Keratinocyte (primary cell): ENCODE data around the gene NIPBL. TPM values are rescaled to one million over a fixed set of nuclear protein-coding genes. Genes with fewer than 3 reads are reported as not detected.

ENCODE experiments used
- DNase-seq: peaks from one replicate; pipeline ENCODE4 v3.0.0-alpha.2; 2011; ENCODE audit warnings: low read depth, missing footprints, low spot score
- FAIRE-seq: peaks from 2 replicates; lab custom pipeline; 2011; peaks lifted over from hg19 to GRCh38; lab: Jason Lieb, UNC
- H2AFZ ChIP-seq: 2 replicates; pipeline ENCODE4 v1.6.0; 2012; ENCODE audit warnings: low read length, control low read depth, inconsistent platforms; ENCODE audit not compliant: control insufficient read depth
- H3K27ac ChIP-seq: 2 replicates; pipeline ENCODE4 v1.5.1; 2011; ENCODE audit warnings: low read length; ENCODE audit not compliant: control insufficient read depth, insufficient read depth
- H3K27me3 ChIP-seq: 3 replicates; pipeline ENCODE4 v1.6.0; 2011; ENCODE audit warnings: low read length; ENCODE audit not compliant: control insufficient read depth, insufficient read depth; ENCODE audit errors: extremely low read depth
- H3K36me3 ChIP-seq, 2 experiments: 2 replicates in 1 of 2; 3 replicates in 1 of 2; pipeline ENCODE4 v1.5.1; 2011; ENCODE audit warnings: low read length in 2 of 2, mild to moderate bottlenecking in 1 of 2; ENCODE audit not compliant: control insufficient read depth in 2 of 2, insufficient read depth in 2 of 2; ENCODE audit errors: extremely low read depth in 1 of 2
- H3K4me1 ChIP-seq: 3 replicates; pipeline ENCODE4 v1.5.1; 2011; ENCODE audit warnings: low read length; ENCODE audit not compliant: control insufficient read depth, insufficient read depth; ENCODE audit errors: extremely low read depth
- H3K4me2 ChIP-seq: 3 replicates; pipeline ENCODE4 v1.6.0; 2011; ENCODE audit warnings: low read depth, low read length; ENCODE audit not compliant: control insufficient read depth, insufficient read depth; ENCODE audit errors: extremely low read depth
- H3K4me3 ChIP-seq, 3 experiments: fragments of 200-600 bp in 1 of 3; sonication (generic) in 1 of 3; 2 replicates in 2 of 3; 3 replicates in 1 of 3; pipeline ENCODE4 v1.5.1; 2011 to 2016; ENCODE audit warnings: low read length in 3 of 3, mild to moderate bottlenecking in 3 of 3, control low read depth in 2 of 3, inconsistent platforms in 1 of 3, low read depth in 1 of 3, mixed read lengths in 1 of 3, mixed run types in 1 of 3, moderate library complexity in 1 of 3; ENCODE audit not compliant: control insufficient read depth in 2 of 3, insufficient read depth in 2 of 3; ENCODE audit errors: extremely low read depth in 1 of 3
- H3K79me2 ChIP-seq: 2 replicates; pipeline ENCODE4 v1.6.0; 2012; ENCODE audit warnings: low read length; ENCODE audit not compliant: control insufficient read depth, insufficient read depth
- H3K9ac ChIP-seq: 3 replicates; pipeline ENCODE4 v1.6.0; 2011; ENCODE audit warnings: low read length; ENCODE audit not compliant: control insufficient read depth, insufficient read depth; ENCODE audit errors: extremely low read depth
- H3K9me1 ChIP-seq: 3 replicates; pipeline ENCODE4 v1.6.0; 2011; ENCODE audit warnings: low read length; ENCODE audit not compliant: control insufficient read depth, insufficient read depth; ENCODE audit errors: extremely low read depth
- H3K9me3 ChIP-seq: 2 replicates; pipeline ENCODE4 v1.5.1; 2012; ENCODE audit warnings: low read depth, low read length; ENCODE audit not compliant: control insufficient read depth
- H4K20me1 ChIP-seq: 3 replicates; pipeline ENCODE4 v1.6.0; 2011; ENCODE audit warnings: low read length; ENCODE audit not compliant: control insufficient read depth, insufficient read depth; ENCODE audit errors: extremely low read depth
- EZH2 ChIP-seq: IDR thresholded peaks from one replicate; pipeline ENCODE4 v1.6.1; 2012; ENCODE audit warnings: inconsistent platforms, mild to moderate bottlenecking, low read length, moderate library complexity
- dilution Hi-C: fragments of 300-500 bp; cut with MboI; formaldehyde crosslinking; loops from one replicate; pipeline ENCODE4 v1.7.0; 2020; ENCODE audit warnings: low sequenced_read_pairs; ENCODE audit not compliant: extremely low pct_ligation_motif_present
- polyA plus RNA-seq, 5 experiments: library from polyadenylated mRNA; depleted of rRNA in 3 of 5; stranded (reverse) in 3 of 5; stranded (forward) in 1 of 5; unstranded in 1 of 5; fragments of >200 nt; gene quantifications; 1 replicate in 1 of 5; 2 replicates in 3 of 5; 3 replicates in 1 of 5; pipeline versions ENCODE4 v1.2.1 to v1.2.3, GENCODE V29; 2011 to 2012; ENCODE audit warnings: missing spikeins in 2 of 5, low read depth in 1 of 5, low replicate concordance in 1 of 5
- TF ChIP-seq, protein P1 (sequence below), 3 experiments: IDR thresholded peaks in 1 of 3; conservative IDR thresholded peaks in 1 of 3; optimal IDR thresholded peaks in 1 of 3; 2 replicates in 2 of 3; 3 replicates in 1 of 3; pipeline versions ENCODE3 to v1.5.1; 2011; ENCODE audit warnings: low read length in 3 of 3, mild to moderate bottlenecking in 3 of 3, moderate library complexity in 2 of 3, control low read depth in 1 of 3, inconsistent platforms in 1 of 3; ENCODE audit not compliant: insufficient read depth in 2 of 3; ENCODE audit errors: extremely low read depth in 1 of 3

NIPBL gene
- polyA plus RNA-seq, 1 donor (not counting 4 experiments of a cell fraction or from before 2014, with no cell fraction given) = 23.4 TPM

DNA sequence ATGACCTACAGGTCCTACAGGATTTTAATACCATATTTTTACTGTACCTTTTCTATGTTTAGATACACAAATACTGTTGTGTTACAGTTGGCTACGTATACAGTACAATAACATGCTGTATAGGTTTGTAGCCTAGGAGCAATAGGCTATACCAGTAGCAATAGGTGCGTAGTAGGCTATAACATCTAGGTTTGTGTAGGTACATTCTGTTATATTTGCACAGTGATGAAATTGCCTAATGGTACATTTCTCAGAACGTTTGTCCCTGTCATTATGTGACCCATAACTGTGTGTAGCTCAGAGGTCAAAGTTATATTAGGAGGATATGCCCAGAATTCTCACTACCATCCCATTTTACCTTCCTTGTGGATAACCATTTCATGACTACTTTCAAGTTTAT is 59.7 kb downstream of the NIPBL start:
- H3K79me2 ChIP-seq = peaks cover 91% of the 10 kb centered on the region
- H3K9ac ChIP-seq = no peak overlapping the region
- H4K20me1 ChIP-seq = peaks cover 5% of the 10 kb centered on the region
- FAIRE-seq (no peak), DNase-seq (no peak)
- H2AFZ ChIP-seq = no peak overlapping the region
- no peak for TF ChIP-seq EZH2
- TF ChIP-seq, protein P1, sequence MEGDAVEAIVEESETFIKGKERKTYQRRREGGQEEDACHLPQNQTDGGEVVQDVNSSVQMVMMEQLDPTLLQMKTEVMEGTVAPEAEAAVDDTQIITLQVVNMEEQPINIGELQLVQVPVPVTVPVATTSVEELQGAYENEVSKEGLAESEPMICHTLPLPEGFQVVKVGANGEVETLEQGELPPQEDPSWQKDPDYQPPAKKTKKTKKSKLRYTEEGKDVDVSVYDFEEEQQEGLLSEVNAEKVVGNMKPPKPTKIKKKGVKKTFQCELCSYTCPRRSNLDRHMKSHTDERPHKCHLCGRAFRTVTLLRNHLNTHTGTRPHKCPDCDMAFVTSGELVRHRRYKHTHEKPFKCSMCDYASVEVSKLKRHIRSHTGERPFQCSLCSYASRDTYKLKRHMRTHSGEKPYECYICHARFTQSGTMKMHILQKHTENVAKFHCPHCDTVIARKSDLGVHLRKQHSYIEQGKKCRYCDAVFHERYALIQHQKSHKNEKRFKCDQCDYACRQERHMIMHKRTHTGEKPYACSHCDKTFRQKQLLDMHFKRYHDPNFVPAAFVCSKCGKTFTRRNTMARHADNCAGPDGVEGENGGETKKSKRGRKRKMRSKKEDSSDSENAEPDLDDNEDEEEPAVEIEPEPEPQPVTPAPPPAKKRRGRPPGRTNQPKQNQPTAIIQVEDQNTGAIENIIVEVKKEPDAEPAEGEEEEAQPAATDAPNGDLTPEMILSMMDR (optimal IDR thresholded peaks at IDR 0.05 in 1 of 3, IDR thresholded peaks at IDR 0.05 in 1 of 3, conservative IDR thresholded peaks at IDR 0.05 in 1 of 3; ENCODE audit: extremely low read depth in 1 of 3, insufficient read depth in 2 of 3, low read length in 3 of 3) = no peak
- no peaks in the 10 kb centered on the region for H3K36me3 ChIP-seq
- no peak overlapping the region for H3K4me2 ChIP-seq
- H3K9me3 ChIP-seq = no peaks in the 10 kb centered on the region
- H3K27me3 ChIP-seq = no peaks in the 10 kb centered on the region
- H3K9me1 ChIP-seq = no peaks in the 10 kb centered on the region
- peaks cover 2% of the 10 kb centered on the region for H3K4me1 ChIP-seq
- dilution Hi-C loops = no loop called here
- H3K27ac ChIP-seq = no peak overlapping the region
- no peak overlapping the region for H3K4me3 ChIP-seq

DNA sequence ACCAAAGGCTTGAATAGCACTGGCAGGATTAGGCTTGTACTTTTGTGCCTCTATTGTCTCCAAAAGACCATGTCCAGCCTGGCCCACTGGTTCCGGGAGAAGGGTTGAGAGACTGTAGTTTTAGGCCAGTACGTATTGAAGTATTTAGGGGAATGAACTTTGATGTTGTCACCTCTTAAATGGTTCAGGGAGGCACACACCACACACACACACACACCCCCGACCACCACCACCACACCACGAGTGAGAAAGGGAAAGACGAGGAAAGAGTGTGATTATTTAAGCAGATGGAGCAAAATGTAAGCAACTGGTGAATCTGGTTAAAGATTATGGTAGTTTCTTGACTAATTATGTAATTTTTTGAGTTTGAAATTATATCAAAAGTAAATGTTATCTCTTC is 61.6 kb downstream of the NIPBL start:
- DNase-seq = no peak
- no peaks in the 10 kb centered on the region for H3K9me3 ChIP-seq
- H3K9me1 ChIP-seq = no peaks in the 10 kb centered on the region
- H3K27me3 ChIP-seq = no peaks in the 10 kb centered on the region
- no peak overlapping the region for H3K4me2 ChIP-seq
- no peaks in the 10 kb centered on the region for H3K36me3 ChIP-seq
- H3K79me2 ChIP-seq = peaks cover 80% of the 10 kb centered on the region
- no peak for FAIRE-seq
- no peak overlapping the region for H2AFZ ChIP-seq
- H3K4me1 ChIP-seq = peaks cover 2% of the 10 kb centered on the region
- dilution Hi-C loops = no loop called here
- H4K20me1 ChIP-seq = no peaks in the 10 kb centered on the region
- H3K4me3 ChIP-seq = no peak overlapping the region
- TF ChIP-seq, protein P1 (optimal IDR thresholded peaks at IDR 0.05 in 1 of 3, IDR thresholded peaks at IDR 0.05 in 1 of 3, conservative IDR thresholded peaks at IDR 0.05 in 1 of 3; ENCODE audit: extremely low read depth in 1 of 3, insufficient read depth in 2 of 3, low read length in 3 of 3) = no peak
- TF ChIP-seq EZH2 = no peak
- H3K27ac ChIP-seq = no peak overlapping the region
- H3K9ac ChIP-seq = no peak overlapping the region
